B cell (primary cell): Measurements from ENCODE around the gene MS4A4E. TPM values are rescaled to one million over a fixed set of nuclear protein-coding genes. Genes with fewer than 3 reads are reported as not detected.
"Not testable (repeated sequence)": the region's sequence is repeated elsewhere in the genome, so short reads cannot be mapped to it uniquely, and the experiment has no call there.

Experiments used
- ATAC-seq: fragments of 200-7000 bp; cut with Tn5 transposase; one replicate; pipeline ENCODE4 v1.10.0; 2021; ENCODE audit warnings: low read depth, mild to moderate bottlenecking, moderate number of reproducible peaks, moderate library complexity
- CTCF ChIA-PET: fragments of 350-600 bp; sonication (Branson Sonifier 250); formaldehyde crosslinking; loops from one replicate; lab custom pipeline; 2021; ENCODE audit warnings: antibody characterized with exemption, inconsistent platforms; lab: Charles Lee
- POLR2A ChIA-PET: fragments of 350-600 bp; sonication (Branson Sonifier 250); formaldehyde crosslinking; loops from one replicate; lab custom pipeline; 2021; ENCODE audit warnings: antibody characterized with exemption; lab: Charles Lee
- DNase-seq: peaks from one replicate; pipeline ENCODE4 v3.0.0; 2013
- H2AFZ ChIP-seq: 2 replicates; pipeline ENCODE4 v1.6.1; 2012; ENCODE audit warnings: mild to moderate bottlenecking, low read depth, low read length; ENCODE audit not compliant: insufficient read depth, poor library complexity, severe bottlenecking
- H3K27ac ChIP-seq, 2 donors: 1 replicate in 1 of 2; 2 replicates in 1 of 2; pipeline ENCODE4 v1.5.1; 2012 to 2013; ENCODE audit warnings: low read length in 2 of 2, mild to moderate bottlenecking in 2 of 2, moderate library complexity in 1 of 2
- H3K27me3 ChIP-seq, 4 experiments: fragments of 200-600 bp in 1 of 4; sonication (generic) in 1 of 4; replicated peaks in 1 of 4; 1 replicate in 2 of 4; 2 replicates in 2 of 4; pipeline versions ENCODE4 v1.6.1 to v1.7.0; 2013 to 2016; ENCODE audit warnings: low read length in 3 of 4, mild to moderate bottlenecking in 2 of 4, mixed read lengths in 1 of 4, moderate library complexity in 1 of 4; ENCODE audit not compliant: insufficient read depth in 4 of 4, control insufficient read depth in 3 of 4; ENCODE audit errors: control extremely low read depth in 1 of 4
- H3K36me3 ChIP-seq, 2 experiments: replicated peaks in 1 of 2; 1 replicate in 1 of 2; 2 replicates in 1 of 2; pipeline versions ENCODE4 v1.6.1 to v1.7.1; 2013; ENCODE audit warnings: low read length in 1 of 2; ENCODE audit not compliant: insufficient read depth in 2 of 2, control insufficient read depth in 1 of 2; ENCODE audit errors: control extremely low read depth in 1 of 2, extremely low read depth in 1 of 2
- H3K4me1 ChIP-seq, 2 donors: fragments of 200-600 bp in 1 of 2; sonication (generic) in 1 of 2; 1 replicate in 1 of 2; 2 replicates in 1 of 2; pipeline versions ENCODE4 v1.5.1 to v1.6.1; 2013 to 2017; ENCODE audit warnings: low read length in 2 of 2; ENCODE audit not compliant: control insufficient read depth in 2 of 2, insufficient read depth in 2 of 2
- H3K4me2 ChIP-seq: replicated peaks from 2 replicates; pipeline ENCODE3; 2012; ENCODE audit warnings: mild to moderate bottlenecking, low read depth, low read length; ENCODE audit not compliant: poor library complexity, severe bottlenecking
- H3K4me3 ChIP-seq, 5 experiments: fragments of 200-600 bp in 1 of 5; sonication (generic) in 1 of 5; 1 replicate in 3 of 5; 2 replicates in 2 of 5; pipeline versions ENCODE4 v1.5.1 to v1.7.0; 2011 to 2016; ENCODE audit warnings: low read length in 4 of 5, mild to moderate bottlenecking in 4 of 5, low read depth in 2 of 5, control low read depth in 1 of 5, moderate library complexity in 1 of 5; ENCODE audit not compliant: insufficient read depth in 1 of 5; ENCODE audit errors: control extremely low read depth in 1 of 5, extremely low read depth in 1 of 5
- H3K79me2 ChIP-seq: fragments of 200-600 bp; sonication (generic); one replicate; pipeline ENCODE4 v1.6.0; 2016; ENCODE audit warnings: low read length; ENCODE audit not compliant: control insufficient read depth, insufficient read depth
- H3K9ac ChIP-seq: fragments of 200-600 bp; sonication (generic); 2 replicates; pipeline ENCODE4 v1.6.1; 2017; ENCODE audit warnings: mild to moderate bottlenecking, low read length, moderate library complexity
- H3K9me3 ChIP-seq, 3 donors: one replicate each; pipeline versions ENCODE4 v1.6.1 to v1.7.1; 2013; ENCODE audit warnings: low read length in 2 of 3; ENCODE audit not compliant: control insufficient read depth in 2 of 3, insufficient read depth in 1 of 3; ENCODE audit errors: control extremely low read depth in 1 of 3
- H4K20me1 ChIP-seq: 2 replicates; pipeline ENCODE4 v1.6.0; 2012; ENCODE audit warnings: mild to moderate bottlenecking, low read length; ENCODE audit not compliant: insufficient read depth, control insufficient read depth, poor library complexity, severe bottlenecking
- H3K27ac Mint-ChIP-seq: one replicate; pipeline ENCODE4 v1.8.0; 2021; ENCODE audit warnings: mixed read lengths
- H3K27me3 Mint-ChIP-seq: one replicate; pipeline ENCODE4 v1.8.0; 2021; ENCODE audit warnings: mixed read lengths
- H3K4me1 Mint-ChIP-seq: one replicate; pipeline ENCODE4 v1.8.0; 2021; ENCODE audit warnings: mixed read lengths
- H3K4me3 Mint-ChIP-seq: one replicate; pipeline ENCODE4 v1.8.0; 2021; ENCODE audit warnings: mixed read lengths
- H3K9me3 Mint-ChIP-seq: one replicate; pipeline ENCODE4 v1.8.0; 2022; ENCODE audit warnings: mixed read lengths; ENCODE audit not compliant: insufficient read depth
- CTCF ChIP-seq: fragments of 200-600 bp; IDR thresholded peaks from one replicate; pipeline ENCODE4 v1.8.0; 2022; ENCODE audit warnings: antibody characterized with exemption, mild to moderate bottlenecking
- EZH2 ChIP-seq: IDR thresholded peaks from 2 replicates; pipeline ENCODE4 v1.6.1; 2012; ENCODE audit warnings: borderline replicate concordance, low read depth, mild to moderate bottlenecking, moderate library complexity, low read length; ENCODE audit not compliant: insufficient read depth, poor library complexity, severe bottlenecking
- WGBS: methylation state at CpG from one replicate; pipeline ENCODE4 v1.1.5; 2013; ENCODE audit warnings: missing lambda C conversion rate; ENCODE audit not compliant: insufficient coverage; 5-methylcytosine and 5-hydroxymethylcytosine counted together
- intact Hi-C: fragments of 100-400 bp; cut with micrococcal nuclease; formaldehyde crosslinking; loops from one replicate; pipeline ENCODE4 v1.10.0; 2022
- polyA plus RNA-seq: library from polyadenylated mRNA; depleted of rRNA; stranded (reverse); fragments of >200 nt; gene quantifications from 2 replicates; pipeline ENCODE4 v1.2.3, GENCODE V29; 2012
- total RNA-seq, 2 donors: library from RNA; stranded (reverse); fragments of 120-200 nt in 1 of 2; gene quantifications; 1 replicate in 1 of 2; 2 replicates in 1 of 2; pipeline versions ENCODE4 v1.2.3 to v1.2.4, GENCODE V29; 2013 to 2022

The MS4A4E gene
- total and polyA plus RNA-seq, 2 donors (not counting 1 experiment from before 2014, with no cell fraction given), result 0.27 to 0.42 TPM

GRCh38 chr11:60204922-60205321, 38.0 kb downstream of the MS4A4E start:
- CTCF ChIA-PET, result no interaction called here
- H3K4me1 ChIP-seq, result no peaks in the 10 kb centered on the region
- no peak overlapping the region for H3K4me2 ChIP-seq
- DNase-seq (no peak), ATAC-seq (no peak)
- POLR2A ChIA-PET, result no interaction called here
- H3K36me3 ChIP-seq, result no peaks in the 10 kb centered on the region
- no peaks in the 10 kb centered on the region for H3K79me2 ChIP-seq
- no peak overlapping the region for H3K9ac ChIP-seq
- no peaks in the 10 kb centered on the region for H3K27me3 ChIP-seq
- intact Hi-C loops, result no loop called here
- Mint-ChIP-seq H3K4me1 (peaks cover 3% of the 10 kb centered on the region), H3K27ac (no peak overlapping the region), H3K9me3 (peaks cover 5% of the 10 kb centered on the region), H3K27me3 (no peaks in the 10 kb centered on the region), H3K4me3 (no peak overlapping the region)
- peaks cover 0 to 7% (median 5%) of the 10 kb centered on the region in 3 donors for H3K9me3 ChIP-seq
- no CpG with 5 or more reads among the region's 4 CpGs for WGBS
- H3K27ac ChIP-seq, result no peak overlapping the region
- H2AFZ ChIP-seq, result no peak overlapping the region
- no peak overlapping the region for H3K4me3 ChIP-seq
- no peaks in the 10 kb centered on the region for H4K20me1 ChIP-seq
- TF ChIP-seq EZH2 (no peak), CTCF (no peak)

- H3K4me3 ChIP-seq, H3K9me3 ChIP-seq, H3K36me3 ChIP-seq, CTCF ChIA-PET, ATAC-seq, H3K9ac ChIP-seq, H3K4me3 Mint-ChIP-seq, H3K4me1 Mint-ChIP-seq, H2AFZ ChIP-seq, DNase-seq, POLR2A ChIA-PET, intact Hi-C loops, H3K27ac Mint-ChIP-seq, H3K27me3 Mint-ChIP-seq, H3K79me2 ChIP-seq, H3K9me3 Mint-ChIP-seq, H4K20me1 ChIP-seq, H3K4me1 ChIP-seq, H3K4me2 ChIP-seq, H3K27me3 ChIP-seq, H3K27ac ChIP-seq: not testable (repeated sequence)
- WGBS, result 88% methylated on average over 3 of the region's 26 CpGs
These were observed 41.6 kb downstream of the MS4A4E start for GRCh38 chr11:60201334-60201733.
